HG02840 (cell line): ENCODE data around the gene KBTBD3.
"Not testable (repeated sequence)": the region's sequence is repeated elsewhere in the genome, so short reads cannot be mapped to it uniquely, and the experiment has no call there.

Source experiments
- ATAC-seq: cut with Tn5 transposase; IDR thresholded peaks from one replicate; pipeline ENCODE4 v1.9.1; 2021; ENCODE audit warnings: mild to moderate bottlenecking, moderate library complexity, moderate number of reproducible peaks; ENCODE audit not compliant: unreplicated experiment, low FRiP score

The KBTBD3 gene

GRCh38 chr11:106012744-106013143 lies 64.4 kb downstream of the KBTBD3 start:
- no peak for ATAC-seq

- ATAC-seq: no peak
Measured at GRCh38 chr11:106011481-106011880, 65.7 kb downstream of the KBTBD3 start.

GRCh38 chr11:106003094-106003493 lies 74.1 kb downstream of the KBTBD3 start:
- ATAC-seq: not testable (repeated sequence)

- ATAC-seq: no peak
Measured at GRCh38 chr11:106001304-106002012, 75.7 kb downstream of the KBTBD3 start.
